GM19099 (cell line): ENCODE results near the gene CAMP.

Experiments
- POLR2A ChIP-seq: IDR thresholded peaks from 3 replicates; pipeline ENCODE4 v1.6.1; 2011; ENCODE audit warnings: low read depth; ENCODE audit not compliant: insufficient read length; ENCODE audit errors: extremely low read depth

The CAMP gene

GRCh38 chr3:48236531-48236930, 13.2 kb downstream of the CAMP start:
- no peak for TF ChIP-seq POLR2A

DNA sequence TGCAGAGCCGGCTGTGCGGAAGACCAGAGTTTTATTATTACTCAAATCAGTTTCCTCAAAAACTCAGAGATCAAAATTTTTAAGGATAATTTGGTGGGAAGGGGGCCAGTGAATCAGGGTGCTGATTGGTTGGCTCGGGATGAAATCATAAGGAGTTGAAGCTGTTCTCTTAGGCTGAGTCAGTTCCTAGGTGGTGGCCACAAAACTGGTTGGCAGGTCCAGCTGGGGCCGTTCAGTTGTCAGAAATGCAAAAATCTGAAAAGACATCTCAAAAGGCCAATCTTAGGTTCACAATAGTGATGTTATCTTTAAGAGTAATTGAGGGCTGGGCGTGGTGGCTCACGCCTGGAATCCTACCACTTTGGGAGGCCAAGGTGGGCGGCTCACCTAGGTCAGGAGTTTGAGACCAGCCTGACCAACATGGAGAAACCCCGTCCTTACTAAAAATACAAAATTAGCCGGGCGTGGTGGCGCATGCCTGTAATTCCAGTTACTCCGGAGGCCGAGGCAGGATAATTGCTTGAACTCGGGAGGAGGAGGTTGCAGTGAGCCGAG, 15.3 kb downstream of the CAMP start:
- no peak for TF ChIP-seq POLR2A

DNA sequence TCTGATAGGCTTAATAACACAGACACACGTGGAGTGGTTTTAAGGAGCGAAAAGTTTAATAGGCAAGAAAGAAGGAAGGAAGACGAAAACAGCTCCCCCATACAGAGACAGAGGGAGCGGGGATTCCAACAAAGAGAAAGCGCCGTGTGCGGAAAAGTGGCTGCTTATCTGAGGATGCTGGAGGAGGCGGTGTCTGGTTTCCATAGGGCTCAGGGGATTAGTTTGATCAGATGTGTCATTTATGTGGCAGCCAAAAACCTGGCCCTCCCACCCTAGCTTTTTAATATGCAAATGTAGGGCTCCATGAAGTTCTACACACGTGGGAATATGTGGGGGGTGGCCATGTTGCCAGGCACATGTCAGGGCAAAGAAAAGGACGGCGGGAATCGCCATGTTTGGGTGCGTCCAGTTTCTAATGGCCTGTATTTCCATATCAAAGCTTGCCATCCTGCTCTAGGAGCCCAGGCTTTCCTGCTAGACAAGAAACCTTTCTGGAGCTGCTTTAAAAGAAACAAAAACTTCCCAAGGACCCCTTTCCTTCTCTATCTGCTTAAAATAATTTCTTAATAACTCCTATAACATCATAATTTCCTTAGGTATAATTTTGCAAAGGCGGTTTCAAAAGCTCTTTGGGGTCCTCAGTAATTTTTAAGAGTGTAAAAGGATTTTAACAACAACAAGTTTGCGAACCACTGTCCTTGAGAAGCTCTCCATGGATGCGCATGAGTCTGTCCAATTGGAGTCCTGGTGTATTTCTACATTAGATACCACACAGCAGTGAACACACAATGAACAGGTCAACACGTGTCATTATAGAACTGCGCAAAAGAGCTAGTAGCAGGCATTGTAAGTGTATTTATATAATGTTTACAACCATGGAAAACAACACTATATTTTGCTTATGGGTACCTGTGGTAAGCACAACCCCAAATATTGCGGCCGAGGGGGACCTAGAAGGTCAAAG, 17.0 kb downstream of the CAMP start:
- no peak for TF ChIP-seq POLR2A

GRCh38 chr3:48241796-48242455, 18.6 kb downstream of the CAMP start:
- no peak for TF ChIP-seq POLR2A

- no peak for TF ChIP-seq POLR2A
Measured at GRCh38 chr3:48243886-48244285, 20.6 kb downstream of the CAMP start.

DNA sequence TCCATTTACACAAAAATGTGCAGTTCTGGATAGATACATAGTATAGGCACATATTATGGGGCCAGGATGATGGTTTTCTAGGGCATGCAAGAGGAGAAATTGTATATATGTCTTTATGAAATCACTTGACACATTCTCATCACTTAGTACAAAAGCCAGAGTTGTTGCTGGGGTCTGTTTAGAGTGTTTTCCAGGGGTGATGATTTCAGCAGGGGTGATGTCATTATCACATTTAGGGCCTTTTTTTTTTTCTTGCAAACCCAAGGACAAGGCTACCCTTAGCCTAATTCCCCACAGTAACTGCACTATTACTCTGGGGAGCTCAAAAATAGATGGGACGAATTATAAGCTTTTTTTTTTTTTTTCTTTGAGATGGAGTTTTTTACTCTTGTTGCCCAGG, 21.2 kb downstream of the CAMP start:
- TF ChIP-seq POLR2A, result no peak

DNA sequence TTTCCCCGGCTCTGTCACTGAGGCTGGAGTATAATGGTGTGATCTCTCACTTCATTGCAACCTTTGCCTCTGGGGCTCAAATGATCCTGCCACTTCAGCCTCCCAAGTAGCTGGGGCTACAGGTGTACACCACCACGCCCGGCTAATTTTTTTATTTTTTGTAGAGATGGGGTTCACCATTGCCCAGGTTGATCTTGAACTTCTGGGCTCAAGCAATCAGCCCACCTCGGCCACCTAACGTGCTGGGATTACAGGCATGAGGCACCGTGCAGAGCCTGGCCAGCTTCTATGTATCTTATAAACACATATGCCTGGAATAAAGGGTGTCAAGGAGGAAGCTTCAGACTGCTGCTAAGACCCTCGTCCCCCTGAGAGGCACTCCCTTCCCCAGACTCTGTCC, 21.8 kb downstream of the CAMP start:
- TF ChIP-seq POLR2A, result no peak

GRCh38 chr3:48247401-48247811, 24.1 kb downstream of the CAMP start:
- no peak for TF ChIP-seq POLR2A

GRCh38 chr3:48248095-48248850, 25.0 kb downstream of the CAMP start:
- no peak for TF ChIP-seq POLR2A

GRCh38 chr3:48256557-48256956, 33.3 kb downstream of the CAMP start:
- TF ChIP-seq POLR2A, result no peak

- TF ChIP-seq POLR2A, result no peak
Measured at GRCh38 chr3:48258530-48258929, 35.2 kb downstream of the CAMP start.

DNA sequence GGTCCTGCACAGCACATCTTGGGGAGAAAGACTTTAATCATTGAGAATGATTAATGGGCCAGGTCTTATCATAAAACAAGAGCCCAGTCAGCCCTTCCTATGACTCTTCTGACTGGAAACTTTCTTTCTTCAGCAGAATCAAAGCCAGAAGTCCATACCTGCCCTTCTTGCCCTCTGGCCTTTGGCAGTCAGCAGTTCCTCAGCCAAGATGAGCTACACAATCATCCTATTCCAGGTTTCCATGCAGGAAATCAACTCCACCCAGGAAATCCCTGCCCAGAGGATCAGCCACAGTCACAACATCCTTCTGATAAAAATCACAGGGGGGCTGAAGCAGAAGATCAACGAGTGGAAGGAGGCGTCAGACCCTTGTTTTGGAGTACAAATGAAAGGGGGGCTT, 44.5 kb downstream of the CAMP start:
- no peak for TF ChIP-seq POLR2A

- no peak for TF ChIP-seq POLR2A
Measured at GRCh38 chr3:48268381-48268935, 45.2 kb downstream of the CAMP start.

GRCh38 chr3:48268936-48269561, 45.8 kb downstream of the CAMP start:
- no peak for TF ChIP-seq POLR2A
